Transverse colon (tissue), 4 donors: Measurements from ENCODE around the gene KLHL29. TPM values are rescaled to one million over a fixed set of nuclear protein-coding genes. Genes with fewer than 3 reads are reported as not detected.

ENCODE experiments used
- DNase-seq: peaks from one replicate; pipeline ENCODE4 v3.0.0-alpha.2; 2019
- H3K27ac ChIP-seq, 4 donors: fragments of 200-600 bp; sonication (generic); 2 replicates each; pipeline ENCODE4 v1.5.1; 2016 to 2018; ENCODE audit warnings: inconsistent platforms in 4 of 4
- H3K27me3 ChIP-seq: fragments of 200-600 bp; sonication (generic); 2 replicates; pipeline ENCODE4 v1.5.1; 2017; ENCODE audit warnings: inconsistent platforms
- H3K36me3 ChIP-seq, 4 donors: fragments of 200-600 bp; sonication (generic); 2 replicates each; pipeline ENCODE4 v1.5.1; 2017 to 2019; ENCODE audit warnings: inconsistent platforms in 4 of 4
- H3K4me1 ChIP-seq, 4 donors: fragments of 200-600 bp; sonication (generic); 2 replicates each; pipeline ENCODE4 v1.5.1; 2017 to 2020; ENCODE audit warnings: inconsistent platforms in 4 of 4
- H3K4me3 ChIP-seq, 4 donors: fragments of 200-600 bp; sonication (generic); 1 replicate in 1 of 4; 2 replicates in 3 of 4; pipeline versions ENCODE4 v1.5.1 to v1.6.1; 2017 to 2019; ENCODE audit warnings: inconsistent platforms in 4 of 4
- H3K9me3 ChIP-seq, 2 donors: fragments of 200-600 bp; sonication (generic); 2 replicates each; pipeline ENCODE4 v1.5.1; 2017 to 2019; ENCODE audit warnings: inconsistent platforms in 2 of 2
- EP300 ChIP-seq: sonication (generic); formaldehyde crosslinking; IDR thresholded peaks from one replicate; pipeline ENCODE4 v1.6.1; 2017; ENCODE audit warnings: antibody characterized with exemption, low read depth
- POLR2A ChIP-seq: fragments of 450-650 bp; IDR thresholded peaks from one replicate; pipeline ENCODE4 v1.6.1; 2016; ENCODE audit warnings: antibody characterized with exemption, mild to moderate bottlenecking, moderate library complexity
- POLR2AphosphoS5 ChIP-seq, 3 donors: sonication (generic); formaldehyde crosslinking; IDR thresholded peaks; one replicate each; pipeline ENCODE4 v1.6.1; 2016; ENCODE audit warnings: antibody characterized with exemption in 3 of 3
- WGBS, 2 donors: methylation state at CpG; one replicate each; pipeline ENCODE4 v1.1.5; 2018; ENCODE audit warnings: low coverage in 1 of 2; 5-methylcytosine and 5-hydroxymethylcytosine counted together
- in situ Hi-C, 4 donors: fragments of 200-750 bp; cut with MboI; loops; one replicate each; pipeline versions ENCODE4 v1.15.0 to v1.15.1; 2017; ENCODE audit warnings: low sequenced_read_pairs in 3 of 4, low pct_ligation_motif_present in 1 of 4, low pct_unique_long_range_greater_than_20kb in 1 of 4
- intact Hi-C: fragments of 100-400 bp; cut with DNase I; formaldehyde crosslinking; loops from one replicate; pipeline ENCODE4 v1.15.1; 2023; ENCODE audit warnings: low total_unique reads
- total RNA-seq, 4 donors: library from RNA; depleted of rRNA; stranded (reverse); fragments of >200 nt; gene quantifications; one replicate each; pipeline ENCODE4 v1.1.0, GENCODE V29; 2016
- TF ChIP-seq, protein P1 (sequence below), 5 experiments: fragments of 200-600 bp in 3 of 5; fragments of 450-650 bp in 2 of 5; sonication (generic) in 3 of 5; IDR thresholded peaks; 1 replicate in 2 of 5; 2 replicates in 3 of 5; pipeline ENCODE4 v1.5.1; 2016 to 2017; ENCODE audit warnings: antibody characterized with exemption in 5 of 5, inconsistent platforms in 3 of 5, mild to moderate bottlenecking in 2 of 5, moderate library complexity in 1 of 5

Gene KLHL29
- total RNA-seq, 4 donors from 2014 or later = 3.3 to 16.5 (median 5.8) TPM

DNA sequence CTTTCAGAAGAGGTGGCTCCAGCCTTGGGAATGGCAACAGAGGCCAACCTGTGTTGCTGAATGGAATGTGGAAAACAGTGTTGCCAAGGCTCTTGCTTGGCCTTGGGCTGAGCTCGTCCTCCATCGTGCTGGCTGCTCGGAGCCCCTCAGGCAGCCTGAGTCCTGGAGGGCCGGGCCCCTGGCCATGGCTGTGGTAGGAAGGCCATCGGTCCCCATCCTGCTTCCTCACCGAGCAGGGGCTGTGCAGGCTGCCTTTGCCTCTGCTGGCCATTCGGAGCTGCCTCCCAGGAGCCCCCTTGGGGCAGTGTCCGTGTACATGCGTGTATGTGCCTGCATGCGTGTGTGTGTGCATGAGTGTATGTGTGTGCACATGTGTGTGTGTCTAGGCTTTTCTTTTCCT, 178.2 kb downstream of the KLHL29 start:
- TF ChIP-seq POLR2AphosphoS5 (IDR thresholded peaks at IDR 0.05) = no peak
- TF ChIP-seq, protein P1, sequence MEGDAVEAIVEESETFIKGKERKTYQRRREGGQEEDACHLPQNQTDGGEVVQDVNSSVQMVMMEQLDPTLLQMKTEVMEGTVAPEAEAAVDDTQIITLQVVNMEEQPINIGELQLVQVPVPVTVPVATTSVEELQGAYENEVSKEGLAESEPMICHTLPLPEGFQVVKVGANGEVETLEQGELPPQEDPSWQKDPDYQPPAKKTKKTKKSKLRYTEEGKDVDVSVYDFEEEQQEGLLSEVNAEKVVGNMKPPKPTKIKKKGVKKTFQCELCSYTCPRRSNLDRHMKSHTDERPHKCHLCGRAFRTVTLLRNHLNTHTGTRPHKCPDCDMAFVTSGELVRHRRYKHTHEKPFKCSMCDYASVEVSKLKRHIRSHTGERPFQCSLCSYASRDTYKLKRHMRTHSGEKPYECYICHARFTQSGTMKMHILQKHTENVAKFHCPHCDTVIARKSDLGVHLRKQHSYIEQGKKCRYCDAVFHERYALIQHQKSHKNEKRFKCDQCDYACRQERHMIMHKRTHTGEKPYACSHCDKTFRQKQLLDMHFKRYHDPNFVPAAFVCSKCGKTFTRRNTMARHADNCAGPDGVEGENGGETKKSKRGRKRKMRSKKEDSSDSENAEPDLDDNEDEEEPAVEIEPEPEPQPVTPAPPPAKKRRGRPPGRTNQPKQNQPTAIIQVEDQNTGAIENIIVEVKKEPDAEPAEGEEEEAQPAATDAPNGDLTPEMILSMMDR (IDR thresholded peaks at IDR 0.05) = no peak
- no peak for TF ChIP-seq POLR2A
- no peak for TF ChIP-seq EP300
- Histone ChIP-seq H3K36me3 (no peaks in the 10 kb centered on the region), H3K9me3 (no peaks in the 10 kb centered on the region), H3K4me1 (peaks cover 13 to 25% (median 16%) of the 10 kb centered on the region in 4 donors), H3K27ac (peak overlapping the region; percentile 60 to 83 (median 78)), H3K27me3 (no peaks in the 10 kb centered on the region), H3K4me3 (no peak overlapping the region)
- no peak for DNase-seq
- intact Hi-C loops (no loop called here), in situ Hi-C loops (no loop called here)
- 60 to 69% methylated on average over 2 to 9 of the region's 10 CpGs for WGBS, 2 donors

DNA sequence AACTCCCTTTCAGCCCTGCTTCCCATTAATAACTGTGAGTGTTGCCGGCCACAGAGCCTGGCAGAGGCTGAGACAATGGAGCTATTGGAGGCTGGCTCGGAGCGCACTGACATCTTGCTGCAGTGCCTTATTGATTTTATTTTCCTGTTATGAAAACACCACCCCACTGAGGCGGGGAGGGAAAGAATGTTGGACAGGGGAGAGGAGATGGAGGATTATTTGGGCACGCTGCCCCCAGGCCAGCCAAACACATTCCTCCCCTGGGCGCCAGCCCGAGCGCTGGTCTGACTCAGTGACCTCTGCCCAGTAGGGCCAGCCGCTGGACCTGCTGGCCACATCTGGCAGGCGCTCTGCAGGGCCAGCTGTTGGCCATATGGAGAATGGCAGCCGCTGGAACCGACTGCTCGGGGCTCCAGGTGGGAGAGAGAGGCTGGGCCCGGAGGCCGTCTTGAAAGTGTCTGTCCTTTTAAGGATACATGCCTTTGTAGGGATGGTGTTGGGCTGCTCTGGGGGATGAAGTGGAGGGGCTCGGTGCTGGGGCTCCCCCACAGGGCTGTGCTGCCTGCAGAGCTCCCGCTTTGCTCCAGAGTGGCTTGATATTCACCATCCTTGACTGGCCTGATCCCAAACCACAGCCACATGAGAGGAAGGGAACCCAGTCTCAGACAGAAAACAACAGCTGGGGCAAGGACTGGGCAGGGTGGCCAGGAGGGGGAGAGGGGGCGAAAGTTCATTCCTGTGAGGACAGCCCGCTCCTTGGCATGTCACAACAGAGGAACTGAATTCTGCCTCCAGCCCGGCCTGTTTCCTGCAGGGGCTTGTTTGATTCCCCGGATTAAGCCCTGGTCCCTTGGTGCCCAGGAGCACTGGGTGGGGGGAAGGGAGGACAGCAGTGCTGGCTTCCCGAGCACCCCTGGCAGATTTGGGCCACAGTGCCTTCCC, 179.0 kb downstream of the KLHL29 start:
- intact Hi-C loops = no loop called here
- in situ Hi-C loops = no loop called here

DNA sequence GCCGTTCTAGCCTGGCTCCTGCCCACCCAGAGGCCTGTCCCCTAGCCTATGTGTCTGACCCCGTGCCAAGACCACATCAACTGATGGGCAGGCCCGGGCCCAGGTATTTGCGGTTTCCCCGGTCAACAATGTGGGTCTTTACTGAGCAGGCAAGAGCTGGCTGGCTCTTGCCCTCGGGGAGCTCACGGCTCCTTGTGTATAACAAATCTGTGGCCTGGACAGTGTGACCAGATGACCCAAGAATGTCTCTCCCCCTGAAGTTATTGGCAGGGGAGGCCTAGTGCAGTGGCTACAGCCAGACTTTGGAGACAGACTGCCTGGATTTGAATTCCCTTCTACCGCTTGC, 179.6 kb downstream of the KLHL29 start:
- WGBS, 2 donors = 70% methylated on average over 8 of the region's 8 CpGs; no CpG with 5 or more reads in 1 of the 2 donors
- intact Hi-C loops = no loop called here
- in situ Hi-C loops = no loop called here

More for the DNA sequence above, 179.0 kb downstream of the KLHL29 start:
- Histone ChIP-seq H3K27me3 (no peaks in the 10 kb centered on the region), H3K4me1 (peaks cover 13 to 26% (median 19%) of the 10 kb centered on the region in 4 donors), H3K4me3 (no peak overlapping the region), H3K9me3 (no peaks in the 10 kb centered on the region), H3K27ac (peak overlapping the region; percentile 60 to 83 (median 78)), H3K36me3 (no peaks in the 10 kb centered on the region)
- DNase-seq = peak; percentile 18
- 74 to 80% methylated on average over 1 to 22 of the region's 22 CpGs for WGBS, 2 donors
- no peak for TF ChIP-seq EP300
- peak; percentile 39 to 63 (median 61) for TF ChIP-seq POLR2AphosphoS5 (IDR thresholded peaks at IDR 0.05)
- TF ChIP-seq, protein P1 (IDR thresholded peaks at IDR 0.05) = peak in 2 of 5 experiments; percentile 10 to 17
- no peak for TF ChIP-seq POLR2A

DNA sequence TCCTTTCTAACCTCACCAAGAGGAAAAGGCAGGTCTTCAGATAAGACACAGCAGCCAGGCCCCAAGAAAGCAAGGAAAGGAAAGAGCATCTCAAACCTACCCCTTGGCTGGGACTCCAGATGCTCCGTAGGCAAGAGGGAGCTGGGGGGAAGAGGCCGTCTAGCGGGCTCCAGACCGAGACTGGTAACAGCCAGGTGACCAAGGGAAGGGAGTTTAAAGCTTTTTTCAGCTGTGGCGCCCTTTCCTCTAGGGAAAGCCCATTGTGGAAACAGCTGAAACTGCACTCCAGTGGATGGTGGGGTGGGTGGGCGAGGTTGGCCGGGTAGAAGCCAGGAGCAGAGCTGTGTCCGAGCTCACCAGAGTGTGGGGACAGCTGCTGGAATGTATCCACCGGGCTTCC, 180.4 kb downstream of the KLHL29 start:
- H3K9me3 ChIP-seq = no peaks in the 10 kb centered on the region
- no peaks in the 10 kb centered on the region for H3K27me3 ChIP-seq
- in situ Hi-C loops (no loop called here), intact Hi-C loops (no loop called here)
- DNase-seq = no peak
- WGBS, 2 donors = 89 to 100% methylated on average over 1 to 9 of the region's 9 CpGs
- H3K36me3 ChIP-seq = no peaks in the 10 kb centered on the region
- peak overlapping the region; percentile 60 to 83 (median 78) for H3K27ac ChIP-seq
- no peak overlapping the region for H3K4me3 ChIP-seq
- peaks cover 13 to 36% (median 19%) of the 10 kb centered on the region in 4 donors for H3K4me1 ChIP-seq
- no peak for TF ChIP-seq EP300
- TF ChIP-seq, protein P1 (IDR thresholded peaks at IDR 0.05) = no peak
- TF ChIP-seq POLR2A = no peak
- no peak for TF ChIP-seq POLR2AphosphoS5 (IDR thresholded peaks at IDR 0.05)

More for the DNA sequence above, 179.6 kb downstream of the KLHL29 start:
- H3K9me3 ChIP-seq = no peaks in the 10 kb centered on the region
- peak overlapping the region; percentile 60 to 83 (median 78) for H3K27ac ChIP-seq
- no peaks in the 10 kb centered on the region for H3K27me3 ChIP-seq
- H3K36me3 ChIP-seq = no peaks in the 10 kb centered on the region
- H3K4me1 ChIP-seq = peaks cover 13 to 32% (median 19%) of the 10 kb centered on the region in 4 donors
- no peak for DNase-seq
- H3K4me3 ChIP-seq = no peak overlapping the region
- TF ChIP-seq, protein P1 (IDR thresholded peaks at IDR 0.05) = no peak
- no peak for TF ChIP-seq EP300
- TF ChIP-seq POLR2A = no peak
- no peak for TF ChIP-seq POLR2AphosphoS5 (IDR thresholded peaks at IDR 0.05)
